HPDE6-E6E7 (cell line): ENCODE data around the gene GALNS.
"Not testable (repeated sequence)": the region's sequence is repeated elsewhere in the genome, so short reads cannot be mapped to it uniquely, and the experiment has no call there.

ENCODE experiments used
- DNase-seq: peaks from one replicate; pipeline ENCODE4 v3.0.0; 2011; ENCODE audit warnings: missing footprints; ENCODE audit errors: extremely low spot score

The GALNS gene

GRCh38 chr16:88804552-88805339 is 52.0 kb downstream of the GALNS start:
- no peak for DNase-seq

GRCh38 chr16:88804173-88804551 is 52.6 kb downstream of the GALNS start:
- DNase-seq = no peak

- DNase-seq = peak; percentile 97
Observed at GRCh38 chr16:88803264-88803987, 53.3 kb downstream of the GALNS start, which contains the start of gene CDT1. CDT1 (plus strand) TSS chr16:88803789; CDS start chr16:88803832, 43 bp downstream.

GRCh38 chr16:88800277-88800592 is 56.5 kb downstream of the GALNS start:
- DNase-seq = no peak

- DNase-seq = no peak
Observed at GRCh38 chr16:88799569-88800276, 57.0 kb downstream of the GALNS start.

- no peak for DNase-seq
Observed at GRCh38 chr16:88798772-88799455, 57.8 kb downstream of the GALNS start.

- no peak for DNase-seq
Observed at GRCh38 chr16:88798073-88798472, 58.7 kb downstream of the GALNS start.

- no peak for DNase-seq
Observed at GRCh38 chr16:88796278-88796677, 60.5 kb downstream of the GALNS start.

GRCh38 chr16:88793251-88793954 is 63.3 kb downstream of the GALNS start:
- no peak for DNase-seq

- DNase-seq = no peak
Observed at GRCh38 chr16:88792668-88793250, 64.0 kb downstream of the GALNS start.

GRCh38 chr16:88792078-88792550 is 64.6 kb downstream of the GALNS start:
- DNase-seq = no peak

- DNase-seq = no peak
Observed at GRCh38 chr16:88790312-88791211, 66.2 kb downstream of the GALNS start.

GRCh38 chr16:88789594-88789993 is 67.2 kb downstream of the GALNS start:
- DNase-seq = no peak

- DNase-seq = not testable (repeated sequence)
Observed at GRCh38 chr16:88788749-88789148, 68.0 kb downstream of the GALNS start.

GRCh38 chr16:88787579-88788314 is 69.0 kb downstream of the GALNS start:
- no peak for DNase-seq

- DNase-seq = no peak
Observed at GRCh38 chr16:88785106-88785924, 71.4 kb downstream of the GALNS start, which contains the start of gene PIEZO1. PIEZO1 (minus strand) TSS chr16:88785220; CDS start chr16:88784964, 256 bp downstream.

- no peak for DNase-seq
Observed at GRCh38 chr16:88784856-88785105, 72.0 kb downstream of the GALNS start.

- DNase-seq = no peak
Observed at GRCh38 chr16:88784074-88784855, 72.5 kb downstream of the GALNS start.
